Esophagus muscularis mucosa (tissue), 4 donors: ENCODE measurements around the gene NEUROG2. TPM values are rescaled to one million over a fixed set of nuclear protein-coding genes. Genes with fewer than 3 reads are reported as not detected.

Source experiments
- DNase-seq: peaks from one replicate; pipeline ENCODE4 v3.0.0-alpha.2; 2017; ENCODE audit errors: extremely low spot score
- H3K27ac ChIP-seq, 4 donors: fragments of 200-600 bp; sonication (generic); replicated peaks in 1 of 4; 1 replicate in 3 of 4; 2 replicates in 1 of 4; pipeline ENCODE4 v1.5.1; 2016 to 2019; ENCODE audit warnings: mild to moderate bottlenecking in 1 of 4
- H3K27me3 ChIP-seq, 4 donors: fragments of 200-600 bp; sonication (generic); one replicate each; pipeline versions ENCODE4 v1.5.1 to v1.6.0; 2016 to 2019
- H3K36me3 ChIP-seq, 4 donors: fragments of 200-600 bp; sonication (generic); one replicate each; pipeline ENCODE4 v1.5.1; 2016 to 2019
- H3K4me1 ChIP-seq, 4 donors: fragments of 200-600 bp; sonication (generic); one replicate each; pipeline ENCODE4 v1.5.1; 2016 to 2019
- H3K4me3 ChIP-seq, 4 donors: fragments of 200-600 bp; sonication (generic); 1 replicate in 2 of 4; 2 replicates in 2 of 4; pipeline ENCODE4 v1.5.1; 2016 to 2019; ENCODE audit warnings: mild to moderate bottlenecking in 4 of 4, moderate library complexity in 1 of 4
- H3K9me3 ChIP-seq, 4 donors: fragments of 200-600 bp; sonication (generic); 1 replicate in 3 of 4; 2 replicates in 1 of 4; pipeline ENCODE4 v1.5.1; 2016 to 2019
- CTCF ChIP-seq, 3 experiments: fragments of 200-600 bp in 2 of 3; fragments of 450-650 bp in 1 of 3; sonication (generic) in 2 of 3; IDR thresholded peaks; one replicate each; pipeline ENCODE4 v1.5.1; 2017 to 2019; ENCODE audit warnings: antibody characterized with exemption in 3 of 3, mild to moderate bottlenecking in 2 of 3, moderate library complexity in 1 of 3
- EP300 ChIP-seq: sonication (generic); formaldehyde crosslinking; IDR thresholded peaks from one replicate; pipeline ENCODE4 v1.6.1; 2017; ENCODE audit warnings: antibody characterized with exemption
- POLR2A ChIP-seq: fragments of 450-650 bp; IDR thresholded peaks from one replicate; pipeline ENCODE4 v1.6.1; 2017; ENCODE audit warnings: antibody characterized with exemption, moderate library complexity, mild to moderate bottlenecking, low read depth
- POLR2AphosphoS5 ChIP-seq, 2 donors: sonication (generic); formaldehyde crosslinking; IDR thresholded peaks; one replicate each; pipeline ENCODE4 v1.6.1; 2017; ENCODE audit warnings: antibody characterized with exemption in 2 of 2
- WGBS: methylation state at CpG from one replicate; pipeline ENCODE4 v1.1.5; 2018; 5-methylcytosine and 5-hydroxymethylcytosine counted together
- intact Hi-C: fragments of 100-400 bp; cut with DNase I; formaldehyde crosslinking; loops from one replicate; pipeline ENCODE4 v1.15.1; 2023
- total RNA-seq, 4 donors: library from RNA; depleted of rRNA; stranded (reverse); fragments of >200 nt; gene quantifications; one replicate each; pipeline versions ENCODE4 v1.1.0 to v1.2.1, GENCODE V29; 2016

NEUROG2 gene
- total RNA-seq, 4 donors from 2014 or later, result not detected

GRCh38 chr4:112550728-112551127 lies 34.7 kb upstream of the NEUROG2 start:
- intact Hi-C loops, result no loop called here
- no peak overlapping the region for H3K4me3 ChIP-seq
- no peaks in the 10 kb centered on the region for H3K9me3 ChIP-seq
- TF ChIP-seq EP300 (no peak), CTCF (IDR thresholded peaks at IDR 0.05) (no peak), POLR2AphosphoS5 (IDR thresholded peaks at IDR 0.05) (no peak), POLR2A (no peak)
- WGBS, result 87% methylated on average over 2 of the region's 2 CpGs
- H3K36me3 ChIP-seq, result no peaks in the 10 kb centered on the region
- no peaks in the 10 kb centered on the region for H3K4me1 ChIP-seq
- no peak overlapping the region for H3K27ac ChIP-seq
- H3K27me3 ChIP-seq, result no peaks in the 10 kb centered on the region
- no peak for DNase-seq

- no peak for TF ChIP-seq EP300
- no peak for TF ChIP-seq POLR2AphosphoS5 (IDR thresholded peaks at IDR 0.05)
- no peak for TF ChIP-seq POLR2A
- no peak for TF ChIP-seq CTCF (IDR thresholded peaks at IDR 0.05)
- H3K27me3 ChIP-seq, result no peaks in the 10 kb centered on the region
- DNase-seq, result no peak
- no peaks in the 10 kb centered on the region for H3K9me3 ChIP-seq
- WGBS, result 79% methylated on average over 2 of the region's 2 CpGs
- intact Hi-C loops, result no loop called here
- no peak overlapping the region for H3K4me3 ChIP-seq
- no peak overlapping the region for H3K27ac ChIP-seq
- H3K4me1 ChIP-seq, result no peaks in the 10 kb centered on the region
- no peaks in the 10 kb centered on the region for H3K36me3 ChIP-seq
Observed at GRCh38 chr4:112546476-112546875, 30.5 kb upstream of the NEUROG2 start.

GRCh38 chr4:112545346-112545745 lies 29.4 kb upstream of the NEUROG2 start:
- Histone ChIP-seq H3K4me3 (no peak overlapping the region), H3K9me3 (no peaks in the 10 kb centered on the region), H3K27ac (no peak overlapping the region), H3K36me3 (no peaks in the 10 kb centered on the region), H3K27me3 (no peaks in the 10 kb centered on the region), H3K4me1 (no peaks in the 10 kb centered on the region)
- TF ChIP-seq POLR2A, result no peak
- TF ChIP-seq POLR2AphosphoS5 (IDR thresholded peaks at IDR 0.05), result no peak
- TF ChIP-seq CTCF (IDR thresholded peaks at IDR 0.05), result no peak
- no peak for TF ChIP-seq EP300
- no peak for DNase-seq
- WGBS, result 88% methylated on average over 3 of the region's 3 CpGs
- intact Hi-C loops, result no loop called here

- Histone ChIP-seq H3K4me1 (no peaks in the 10 kb centered on the region), H3K27ac (no peak overlapping the region), H3K36me3 (no peaks in the 10 kb centered on the region), H3K9me3 (no peaks in the 10 kb centered on the region), H3K4me3 (no peak overlapping the region), H3K27me3 (no peaks in the 10 kb centered on the region)
- TF ChIP-seq CTCF (IDR thresholded peaks at IDR 0.05), result no peak
- TF ChIP-seq EP300, result no peak
- no peak for TF ChIP-seq POLR2A
- TF ChIP-seq POLR2AphosphoS5 (IDR thresholded peaks at IDR 0.05), result no peak
- WGBS, result 78% methylated on average over 1 of the region's 1 CpG
- DNase-seq, result no peak
- intact Hi-C loops, result no loop called here
Observed at GRCh38 chr4:112540695-112541094, 24.7 kb upstream of the NEUROG2 start.

- TF ChIP-seq POLR2AphosphoS5 (IDR thresholded peaks at IDR 0.05) (no peak), CTCF (IDR thresholded peaks at IDR 0.05) (no peak), POLR2A (no peak), EP300 (no peak)
- intact Hi-C loops, result no loop called here
- H3K36me3 ChIP-seq, result no peaks in the 10 kb centered on the region
- no peak for DNase-seq
- no peaks in the 10 kb centered on the region for H3K4me1 ChIP-seq
- 94% methylated on average over 2 of the region's 2 CpGs for WGBS
- H3K27me3 ChIP-seq, result no peaks in the 10 kb centered on the region
- H3K4me3 ChIP-seq, result no peak overlapping the region
- no peak overlapping the region for H3K27ac ChIP-seq
- no peaks in the 10 kb centered on the region for H3K9me3 ChIP-seq
Observed at GRCh38 chr4:112536123-112536522, 20.1 kb upstream of the NEUROG2 start.
